ENCODE data around the gene FRAT1. TPM values are rescaled to one million over a fixed set of nuclear protein-coding genes. Genes with fewer than 3 reads are reported as not detected.
"Not testable (repeated sequence)": the region's sequence is repeated elsewhere in the genome, so short reads cannot be mapped to it uniquely, and the experiment has no call there.

The FRAT1 gene, protein sequence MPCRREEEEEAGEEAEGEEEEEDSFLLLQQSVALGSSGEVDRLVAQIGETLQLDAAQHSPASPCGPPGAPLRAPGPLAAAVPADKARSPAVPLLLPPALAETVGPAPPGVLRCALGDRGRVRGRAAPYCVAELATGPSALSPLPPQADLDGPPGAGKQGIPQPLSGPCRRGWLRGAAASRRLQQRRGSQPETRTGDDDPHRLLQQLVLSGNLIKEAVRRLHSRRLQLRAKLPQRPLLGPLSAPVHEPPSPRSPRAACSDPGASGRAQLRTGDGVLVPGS
- total RNA-seq (2014; rRNA removed; shearing (Covaris generic)) = 1.7 and 2.2 TPM in 2 replicates

DNA sequence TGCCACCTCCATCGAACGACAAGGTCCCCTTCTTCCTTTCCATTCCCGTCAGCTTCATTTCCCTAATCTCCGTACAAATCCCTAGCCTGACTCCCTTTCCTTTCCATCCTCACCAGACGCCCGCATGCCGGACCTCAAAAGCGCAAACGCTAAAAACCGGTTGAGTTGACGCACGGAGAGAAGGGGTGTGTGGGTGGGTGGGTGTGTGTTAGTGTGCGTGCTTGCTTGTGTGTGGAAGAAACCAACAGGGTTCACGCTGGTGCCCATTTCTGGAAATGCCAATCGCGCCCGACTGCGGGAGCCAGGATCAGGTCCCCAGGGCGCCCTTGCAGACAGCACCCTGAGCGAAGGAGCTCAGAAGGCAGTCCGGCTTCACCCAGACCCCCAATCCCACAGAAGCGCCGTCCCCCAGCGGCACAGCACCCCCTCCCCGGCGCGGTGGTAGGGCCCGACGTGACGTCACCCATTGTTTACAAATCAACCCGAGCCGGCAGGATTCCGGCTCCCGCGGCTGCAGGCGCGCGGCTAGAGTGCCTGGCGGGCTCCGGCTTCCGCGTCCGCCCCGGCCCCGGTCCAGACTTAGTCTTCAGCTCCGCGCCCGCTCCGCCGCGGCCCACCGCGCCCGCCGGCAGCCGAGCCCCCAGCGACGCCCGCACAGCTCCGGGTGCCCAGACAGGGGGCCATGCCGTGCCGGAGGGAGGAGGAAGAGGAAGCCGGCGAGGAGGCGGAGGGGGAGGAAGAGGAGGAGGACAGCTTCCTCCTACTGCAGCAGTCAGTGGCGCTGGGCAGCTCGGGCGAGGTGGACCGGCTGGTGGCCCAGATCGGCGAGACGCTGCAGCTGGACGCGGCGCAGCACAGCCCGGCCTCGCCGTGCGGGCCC is at the start of gene FRAT1:
FRAT1 (plus strand) TSS at position 500 of the 880 bp plus-strand sequence; CDS start at position 683, 183 bp downstream.
- H3K9me3 ChIP-seq (replicated peaks) = no peaks in the 10 kb centered on the region
- H3K27ac ChIP-seq = peak within 1 kb of the TSS; percentile 100
- H3K4me3 ChIP-seq = peak within 1 kb of the TSS; percentile 88
- no peaks in the 10 kb centered on the region for H3K27me3 ChIP-seq (replicated peaks)
- peaks cover 15% of the 10 kb centered on the region for H3K4me1 ChIP-seq (replicated peaks)
- peak; percentile 88 to 94 for DNase-seq (ENCODE audit: low read depth in 1 of 2, low spot score in 2 of 2)
- H3K36me3 ChIP-seq = no peaks in the 10 kb centered on the region

DNA sequence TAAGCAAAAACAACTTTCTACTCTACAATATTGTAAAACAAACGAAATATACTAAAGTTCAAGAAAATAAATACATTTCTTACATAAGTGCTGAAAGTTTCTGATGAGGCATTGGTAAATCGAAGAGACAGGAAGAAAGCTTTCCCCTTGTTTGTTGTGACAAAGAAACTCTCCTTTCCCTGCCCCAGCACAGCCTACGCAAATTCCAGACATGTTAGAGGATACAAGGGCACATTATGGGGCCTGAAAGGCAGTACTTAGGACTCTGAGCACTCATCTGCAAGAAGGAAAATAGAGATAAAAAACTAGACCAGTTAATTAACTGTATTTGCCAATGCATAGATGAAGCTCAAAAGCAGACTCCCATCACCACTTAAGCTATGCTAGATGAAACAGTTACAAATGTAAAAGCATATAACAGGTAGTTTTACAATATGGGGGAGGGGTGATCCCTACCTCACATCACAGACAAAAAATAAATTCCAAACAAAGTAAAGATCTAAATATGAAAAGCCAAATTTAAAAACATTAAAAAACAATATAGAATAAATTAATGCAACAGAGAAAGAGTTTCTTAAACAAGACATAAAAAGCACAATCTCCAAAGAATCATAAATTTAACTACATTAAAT is 48.4 kb upstream of the FRAT1 start:
- H3K27me3 ChIP-seq (replicated peaks) = no peaks in the 10 kb centered on the region
- no peaks in the 10 kb centered on the region for H3K36me3 ChIP-seq
- H3K27ac ChIP-seq = no peak overlapping the region
- H3K9me3 ChIP-seq (replicated peaks) = no peaks in the 10 kb centered on the region
- peaks cover 4% of the 10 kb centered on the region for H3K4me1 ChIP-seq (replicated peaks)
- DNase-seq (ENCODE audit: low read depth in 1 of 2, low spot score in 2 of 2) = peak in 1 of 2 experiments; percentile 26
- no peak overlapping the region for H3K4me3 ChIP-seq

DNA sequence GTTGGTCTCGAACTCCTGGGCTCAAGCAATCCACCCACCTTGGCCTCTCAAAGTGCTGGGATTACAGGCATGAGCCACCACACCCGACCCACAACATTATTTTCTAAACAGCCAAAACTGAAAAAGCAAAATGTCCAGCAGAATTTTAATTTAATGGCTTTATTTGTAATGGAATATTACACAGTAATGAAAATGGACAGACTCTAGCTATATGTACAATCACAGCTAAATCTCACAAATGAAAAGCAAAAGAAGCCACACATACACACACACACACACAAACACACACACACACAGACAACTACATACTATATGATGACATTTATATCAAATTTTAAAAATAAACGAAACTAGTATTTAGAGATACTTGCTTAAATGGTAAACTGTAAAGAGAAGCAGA is 45.4 kb upstream of the FRAT1 start:
- Histone ChIP-seq H3K27me3 (replicated peaks) (no peaks in the 10 kb centered on the region), H3K4me1 (replicated peaks) (peaks cover 5% of the 10 kb centered on the region), H3K4me3 (no peak overlapping the region), H3K27ac (no peak overlapping the region), H3K9me3 (replicated peaks) (no peaks in the 10 kb centered on the region), H3K36me3 (no peaks in the 10 kb centered on the region)
- no peak for DNase-seq (ENCODE audit: low read depth in 1 of 2, low spot score in 2 of 2)

- Histone ChIP-seq H3K36me3 (no peaks in the 10 kb centered on the region), H3K4me1 (replicated peaks) (peaks cover 14% of the 10 kb centered on the region), H3K27me3 (replicated peaks) (no peaks in the 10 kb centered on the region), H3K4me3 (no peak overlapping the region), H3K9me3 (replicated peaks) (no peaks in the 10 kb centered on the region), H3K27ac (no peak overlapping the region)
- no peak for DNase-seq (ENCODE audit: low read depth in 1 of 2, low spot score in 2 of 2)
These were observed 44.2 kb upstream of the FRAT1 start for GRCh38 chr10:97274828-97275227.

- no peak overlapping the region for H3K4me3 ChIP-seq
- no peaks in the 10 kb centered on the region for H3K9me3 ChIP-seq (replicated peaks)
- H3K36me3 ChIP-seq = no peaks in the 10 kb centered on the region
- no peak overlapping the region for H3K27ac ChIP-seq
- H3K4me1 ChIP-seq (replicated peaks) = peaks cover 9% of the 10 kb centered on the region; the same call in 1 of the 2 replicates
- DNase-seq (ENCODE audit: low read depth in 1 of 2, low spot score in 2 of 2) = no peak
- H3K27me3 ChIP-seq (replicated peaks) = no peaks in the 10 kb centered on the region
These were observed 41.5 kb upstream of the FRAT1 start for GRCh38 chr10:97277551-97277950.

DNA sequence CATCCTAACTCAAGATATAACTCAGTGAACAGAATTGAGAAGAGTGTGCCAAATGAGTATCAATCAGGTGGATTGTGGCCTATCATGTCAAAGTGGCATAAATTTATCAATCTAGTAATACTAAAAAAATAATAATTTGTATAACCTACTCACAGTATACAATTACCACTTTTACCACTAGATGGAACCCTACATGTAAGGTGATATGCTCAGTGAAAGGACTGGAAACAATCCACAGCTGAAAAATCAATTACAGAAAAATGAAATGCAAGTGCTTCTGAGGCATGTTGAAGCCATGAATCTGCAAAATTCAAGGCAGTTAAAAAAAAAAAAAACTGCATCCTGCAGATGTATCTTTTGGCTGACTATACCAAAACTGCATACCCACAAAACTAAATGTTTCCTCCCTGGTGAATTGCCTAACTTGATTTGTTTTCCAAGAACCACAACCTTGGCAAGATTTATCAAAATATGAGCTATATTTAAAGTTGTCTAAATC is 40.5 kb upstream of the FRAT1 start:
- Histone ChIP-seq H3K4me1 (replicated peaks) (peaks cover 9% of the 10 kb centered on the region; the same call in 1 of the 2 replicates), H3K9me3 (replicated peaks) (no peaks in the 10 kb centered on the region), H3K27ac (peak overlapping the region; percentile 14; the same call in 1 of the 2 replicates), H3K27me3 (replicated peaks) (no peaks in the 10 kb centered on the region), H3K4me3 (no peak overlapping the region), H3K36me3 (no peaks in the 10 kb centered on the region)
- DNase-seq (ENCODE audit: low read depth in 1 of 2, low spot score in 2 of 2) = peak in 1 of 2 experiments; percentile 31

- peak overlapping the region; percentile 14; the same call in 1 of the 2 replicates for H3K27ac ChIP-seq
These were observed 39.8 kb upstream of the FRAT1 start for GRCh38 chr10:97279121-97279815.

GRCh38 chr10:97280783-97281182 is 38.3 kb upstream of the FRAT1 start:
- Histone ChIP-seq H3K27ac (no peak overlapping the region), H3K9me3 (replicated peaks) (no peaks in the 10 kb centered on the region), H3K36me3 (no peaks in the 10 kb centered on the region), H3K4me1 (replicated peaks) (peaks cover 9% of the 10 kb centered on the region; the same call in 1 of the 2 replicates), H3K4me3 (no peak overlapping the region), H3K27me3 (replicated peaks) (no peaks in the 10 kb centered on the region)
- DNase-seq (ENCODE audit: low read depth in 1 of 2, low spot score in 2 of 2) = no peak

More at GRCh38 chr10:97279121-97279815, 39.8 kb upstream of the FRAT1 start:
- H3K4me3 ChIP-seq = no peak overlapping the region
- no peaks in the 10 kb centered on the region for H3K9me3 ChIP-seq (replicated peaks)
- no peak for DNase-seq (ENCODE audit: low read depth in 1 of 2, low spot score in 2 of 2)
- no peaks in the 10 kb centered on the region for H3K27me3 ChIP-seq (replicated peaks)
- peaks cover 9% of the 10 kb centered on the region; the same call in 1 of the 2 replicates for H3K4me1 ChIP-seq (replicated peaks)
- H3K36me3 ChIP-seq = no peaks in the 10 kb centered on the region

GRCh38 chr10:97290076-97290475 is 29.0 kb upstream of the FRAT1 start:
- not testable (repeated sequence) for H3K27ac ChIP-seq; H3K27me3 ChIP-seq (replicated peaks); H3K9me3 ChIP-seq (replicated peaks); H3K36me3 ChIP-seq; H3K4me3 ChIP-seq; DNase-seq (ENCODE audit: low read depth in 1 of 2, low spot score in 2 of 2); H3K4me1 ChIP-seq (replicated peaks)

- H3K27ac ChIP-seq = peak overlapping the region; percentile 94
- H3K36me3 ChIP-seq; H3K27me3 ChIP-seq (replicated peaks); H3K4me1 ChIP-seq (replicated peaks); H3K9me3 ChIP-seq (replicated peaks): not testable (repeated sequence)
- DNase-seq (ENCODE audit: low read depth in 1 of 2, low spot score in 2 of 2) = peak in 1 of 2 experiments; percentile 20
- peak overlapping the region; percentile 56 for H3K4me3 ChIP-seq
These were observed 28.3 kb upstream of the FRAT1 start for GRCh38 chr10:97290576-97291356.

DNA sequence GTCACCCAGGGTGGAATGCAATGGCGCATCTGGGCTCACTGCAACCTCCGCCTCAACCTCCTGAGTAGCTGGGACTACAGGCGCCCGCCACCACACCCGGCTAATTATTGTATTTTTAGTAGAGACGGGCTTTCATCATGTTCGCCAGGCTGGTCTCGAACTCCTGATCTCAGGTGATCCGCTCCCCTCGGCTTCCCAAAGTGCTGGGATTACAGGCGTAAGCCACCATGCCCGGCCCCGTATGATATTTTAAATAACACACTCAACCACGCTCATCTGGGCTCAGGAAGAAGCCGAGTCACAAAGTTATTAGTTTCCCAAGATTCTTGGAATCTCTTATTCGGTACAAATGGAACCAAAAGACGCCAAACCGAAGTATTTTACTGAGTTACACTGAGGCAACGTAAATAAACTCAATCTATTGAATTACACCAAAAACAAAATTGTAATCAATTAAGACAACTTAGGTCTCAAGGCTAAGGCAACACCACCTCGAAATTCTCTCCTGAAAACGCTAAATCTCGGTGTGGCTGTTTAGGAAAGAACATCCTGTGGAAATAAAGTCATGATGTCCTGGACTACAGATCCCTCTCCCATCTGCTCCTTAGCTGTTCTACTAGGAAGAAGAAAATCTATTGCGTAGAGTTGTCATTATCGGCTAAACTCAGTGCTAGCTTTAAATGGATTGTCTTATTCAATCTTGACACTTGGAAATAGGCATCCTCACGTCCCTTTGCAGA is 27.5 kb upstream of the FRAT1 start:
- DNase-seq (ENCODE audit: low read depth in 1 of 2, low spot score in 2 of 2) = peak; percentile 16 to 22
- no peaks in the 10 kb centered on the region for H3K9me3 ChIP-seq (replicated peaks)
- peak overlapping the region; percentile 94 for H3K27ac ChIP-seq
- peak overlapping the region; percentile 56 for H3K4me3 ChIP-seq
- peaks cover 3% of the 10 kb centered on the region for H3K36me3 ChIP-seq
- no peaks in the 10 kb centered on the region for H3K27me3 ChIP-seq (replicated peaks)
- peaks cover 7% of the 10 kb centered on the region for H3K4me1 ChIP-seq (replicated peaks)

All from SJSA1 (cell line).